HUES6 (cell line): Measurements from ENCODE around the gene TSEN54.

ENCODE experiments used
- H3K27ac ChIP-seq: 2 replicates; pipeline ENCODE4 v1.7.0; 2013; ENCODE audit warnings: low read depth, mild to moderate bottlenecking, low read length, inconsistent platforms
- H3K27me3 ChIP-seq: 2 replicates; pipeline ENCODE4 v1.6.1; 2013; ENCODE audit warnings: low read length; ENCODE audit not compliant: control insufficient read depth, insufficient read depth
- H3K36me3 ChIP-seq: 2 replicates; pipeline ENCODE4 v1.6.1; 2013; ENCODE audit warnings: low read length; ENCODE audit not compliant: control insufficient read depth, insufficient read depth
- H3K4me1 ChIP-seq: 2 replicates; pipeline ENCODE4 v1.6.1; 2013; ENCODE audit warnings: low read length; ENCODE audit not compliant: control insufficient read depth, insufficient read depth
- H3K4me3 ChIP-seq: 2 replicates; pipeline ENCODE4 v1.5.1; 2013; ENCODE audit warnings: low read depth, low read length
- H3K9ac ChIP-seq: one replicate; pipeline ENCODE4 v1.6.1; 2013; ENCODE audit warnings: mild to moderate bottlenecking, low read length
- H3K9me3 ChIP-seq: 2 replicates; pipeline ENCODE4 v1.6.1; 2013; ENCODE audit warnings: low read depth, low read length; ENCODE audit not compliant: control insufficient read depth, insufficient read depth

TSEN54 gene

GRCh38 chr17:75516255-75516618 is at the start of gene TSEN54:
Gene TSEN54, plus strand, starts transcription at chr17:75516528. Its CDS starts 33 bp downstream, at chr17:75516561.
- Histone ChIP-seq H3K27ac (peak within 1 kb of the TSS; percentile 70; the same call in 1 of the 2 replicates), H3K27me3 (no peaks in the 10 kb centered on the region), H3K4me1 (peaks cover 9% of the 10 kb centered on the region), H3K9me3 (no peaks in the 10 kb centered on the region), H3K36me3 (peaks cover 23% of the 10 kb centered on the region), H3K9ac (peak within 1 kb of the TSS; percentile 42), H3K4me3 (peak within 1 kb of the TSS; percentile 95)

DNA sequence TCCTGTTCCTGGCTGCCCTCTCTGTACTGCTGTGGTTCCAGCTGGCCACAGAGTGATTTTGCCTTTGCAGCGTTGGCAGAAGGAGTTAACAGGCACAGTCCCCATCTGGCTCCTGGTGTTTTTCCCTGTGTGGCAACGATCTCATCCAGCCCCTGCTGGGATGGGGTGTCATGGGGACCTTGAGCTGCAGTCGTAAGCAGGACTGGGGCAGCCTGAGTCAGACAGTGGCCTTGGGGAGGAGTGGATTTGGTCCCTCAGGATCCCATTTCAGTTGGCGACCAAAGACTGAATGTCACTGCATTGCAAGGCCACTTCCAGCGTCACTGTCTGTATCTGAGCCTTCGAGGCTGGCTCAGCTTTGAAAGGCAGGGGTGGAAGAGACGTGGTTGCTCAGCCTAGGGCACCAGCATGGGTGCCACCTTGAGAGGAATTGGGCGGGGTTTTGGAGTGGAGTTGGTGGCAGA is 48.0 kb upstream of the TSEN54 start:
- Histone ChIP-seq H3K9ac (no peak overlapping the region), H3K4me1 (no peaks in the 10 kb centered on the region), H3K4me3 (no peak overlapping the region), H3K27me3 (no peaks in the 10 kb centered on the region), H3K36me3 (peaks cover 14% of the 10 kb centered on the region), H3K27ac (no peak overlapping the region), H3K9me3 (no peaks in the 10 kb centered on the region)

- Histone ChIP-seq H3K27ac (no peak overlapping the region), H3K4me1 (no peaks in the 10 kb centered on the region), H3K9ac (no peak overlapping the region), H3K9me3 (no peaks in the 10 kb centered on the region), H3K4me3 (no peak overlapping the region), H3K36me3 (peaks cover 16% of the 10 kb centered on the region), H3K27me3 (no peaks in the 10 kb centered on the region)
These were observed 47.5 kb upstream of the TSEN54 start for GRCh38 chr17:75468779-75469373.

DNA sequence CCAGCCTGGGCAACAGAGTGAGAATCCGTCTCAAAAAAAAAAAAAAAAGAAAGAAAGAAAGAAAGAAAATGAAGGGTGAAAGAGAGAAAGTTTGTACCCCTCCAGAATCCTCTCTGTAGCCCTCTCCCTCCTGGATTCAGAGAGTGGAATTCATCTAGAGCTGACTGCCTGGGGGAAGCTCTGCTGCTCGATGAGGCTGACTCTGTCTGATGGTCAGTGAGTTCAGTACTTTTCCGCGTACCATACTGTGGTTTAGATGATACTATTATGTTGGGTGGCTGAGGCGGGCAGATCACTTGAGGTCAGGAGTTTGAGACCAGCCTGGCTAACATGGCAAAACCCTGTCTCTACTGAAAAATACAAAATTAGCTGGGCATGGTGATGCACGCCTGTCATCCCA is 45.1 kb upstream of the TSEN54 start:
- no peak overlapping the region for H3K9ac ChIP-seq
- no peaks in the 10 kb centered on the region for H3K27me3 ChIP-seq
- no peaks in the 10 kb centered on the region for H3K4me1 ChIP-seq
- no peak overlapping the region for H3K4me3 ChIP-seq
- peaks cover 21% of the 10 kb centered on the region for H3K36me3 ChIP-seq
- no peaks in the 10 kb centered on the region for H3K9me3 ChIP-seq
- no peak overlapping the region for H3K27ac ChIP-seq

DNA sequence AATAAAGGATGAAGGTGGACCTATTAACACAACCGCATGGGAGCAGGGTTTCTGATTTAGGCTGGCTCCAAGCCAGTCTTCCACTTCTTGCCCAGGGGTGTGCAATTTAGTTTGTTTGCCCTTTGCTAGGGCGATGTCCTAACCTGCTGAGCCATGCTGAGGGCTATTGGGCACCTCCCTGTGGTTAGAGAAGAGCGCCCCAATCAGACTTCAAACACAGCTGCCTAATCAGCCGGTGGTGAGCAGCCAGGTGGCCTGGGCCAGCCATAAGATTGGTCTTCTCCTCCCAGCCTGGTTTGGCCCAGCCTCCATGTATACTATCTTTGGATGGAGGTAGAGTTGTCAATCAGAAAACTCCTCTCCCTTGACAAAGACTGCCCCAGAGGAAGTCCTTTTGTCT is 44.2 kb upstream of the TSEN54 start:
- Histone ChIP-seq H3K9me3 (no peaks in the 10 kb centered on the region), H3K36me3 (peaks cover 21% of the 10 kb centered on the region), H3K4me1 (no peaks in the 10 kb centered on the region), H3K9ac (no peak overlapping the region), H3K4me3 (no peak overlapping the region), H3K27ac (no peak overlapping the region), H3K27me3 (no peaks in the 10 kb centered on the region)

DNA sequence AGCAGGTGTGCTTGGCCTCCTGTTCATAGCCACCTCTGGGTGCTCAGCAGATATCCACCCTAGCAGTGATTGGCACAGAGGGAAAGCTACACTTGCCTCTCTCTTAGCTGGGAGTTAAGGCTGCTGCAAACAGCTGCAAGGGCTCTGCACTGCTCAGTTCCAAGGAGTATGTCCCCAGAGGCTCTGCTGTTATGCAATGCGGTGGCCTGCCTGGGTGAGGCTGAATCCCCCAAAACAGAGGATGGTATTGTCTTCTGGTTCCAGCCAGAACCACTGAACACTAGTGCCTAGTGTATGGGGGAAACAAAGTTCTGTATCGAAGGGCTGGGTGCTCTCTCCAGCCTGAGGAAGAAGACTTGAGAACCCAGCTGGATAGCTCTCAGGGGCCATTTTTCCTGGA is 43.1 kb upstream of the TSEN54 start:
- Histone ChIP-seq H3K36me3 (peaks cover 21% of the 10 kb centered on the region), H3K4me3 (no peak overlapping the region), H3K9me3 (no peaks in the 10 kb centered on the region), H3K9ac (no peak overlapping the region), H3K27ac (no peak overlapping the region), H3K27me3 (no peaks in the 10 kb centered on the region), H3K4me1 (no peaks in the 10 kb centered on the region)

DNA sequence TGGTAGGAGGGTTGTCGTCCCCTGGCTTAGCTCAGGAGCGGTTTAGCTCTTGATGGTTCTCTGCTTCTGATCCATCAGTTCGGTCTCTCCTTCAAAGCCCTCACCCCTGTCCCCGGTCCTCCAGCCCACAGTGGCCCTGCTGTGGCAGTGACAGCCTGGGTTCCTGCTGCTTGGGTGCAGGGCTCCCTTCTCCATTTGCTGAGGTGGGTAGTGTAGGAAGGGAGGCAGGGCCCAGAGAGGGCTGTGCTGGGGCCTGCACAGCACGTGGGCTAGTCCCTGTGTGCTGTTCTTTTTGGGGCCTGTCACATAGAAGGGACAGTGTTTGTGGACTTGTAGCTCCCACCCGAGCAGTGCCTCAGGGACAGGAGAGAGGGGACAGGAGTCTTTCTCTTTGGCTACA is 41.6 kb upstream of the TSEN54 start:
- H3K4me3 ChIP-seq = no peak overlapping the region
- H3K9ac ChIP-seq = no peak overlapping the region
- peaks cover 7% of the 10 kb centered on the region for H3K4me1 ChIP-seq
- peaks cover 21% of the 10 kb centered on the region for H3K36me3 ChIP-seq
- no peaks in the 10 kb centered on the region for H3K27me3 ChIP-seq
- H3K9me3 ChIP-seq = no peaks in the 10 kb centered on the region
- H3K27ac ChIP-seq = no peak overlapping the region

DNA sequence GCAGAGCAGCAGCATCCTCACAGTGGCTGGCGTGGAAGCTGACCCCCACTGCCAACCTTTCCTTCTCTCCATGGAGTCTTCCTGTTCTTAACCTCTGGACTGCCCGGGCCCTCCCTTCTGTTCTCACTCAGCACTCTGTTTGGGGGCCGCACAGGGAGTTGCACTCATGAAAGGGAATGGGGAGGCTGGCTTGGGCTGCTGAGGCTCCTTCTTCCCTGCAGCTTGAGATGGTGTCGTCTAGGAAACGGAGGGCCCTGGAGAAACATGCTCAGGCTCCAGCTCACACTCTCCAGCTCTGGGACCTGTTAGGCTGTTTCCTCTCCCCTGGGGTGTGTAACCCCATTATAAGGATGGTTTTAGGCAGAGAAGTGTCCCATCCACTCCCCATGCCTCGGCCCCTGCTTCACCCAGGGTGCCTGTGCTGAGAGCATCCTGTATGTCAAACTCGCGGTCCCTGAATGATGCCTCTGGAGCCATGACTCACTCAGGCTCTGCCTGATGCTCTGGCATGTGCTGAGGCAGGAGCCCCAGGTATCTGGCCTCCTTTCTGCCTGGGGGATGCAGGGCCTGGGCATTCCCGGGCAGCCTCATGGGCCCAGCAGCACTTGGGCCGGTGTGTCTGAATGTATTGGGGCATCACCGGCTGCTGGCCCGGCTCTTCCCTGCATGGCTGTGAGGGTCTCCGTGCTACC is 41.0 kb upstream of the TSEN54 start:
- Histone ChIP-seq H3K36me3 (peaks cover 21% of the 10 kb centered on the region), H3K9me3 (no peaks in the 10 kb centered on the region), H3K4me3 (no peak overlapping the region), H3K27ac (no peak overlapping the region), H3K27me3 (no peaks in the 10 kb centered on the region), H3K9ac (no peak overlapping the region), H3K4me1 (peaks cover 7% of the 10 kb centered on the region)

GRCh38 chr17:75475851-75476250 is 40.5 kb upstream of the TSEN54 start:
- Histone ChIP-seq H3K36me3 (peaks cover 21% of the 10 kb centered on the region), H3K27me3 (no peaks in the 10 kb centered on the region), H3K9ac (no peak overlapping the region), H3K9me3 (no peaks in the 10 kb centered on the region), H3K4me3 (no peak overlapping the region), H3K27ac (no peak overlapping the region), H3K4me1 (peaks cover 7% of the 10 kb centered on the region)

DNA sequence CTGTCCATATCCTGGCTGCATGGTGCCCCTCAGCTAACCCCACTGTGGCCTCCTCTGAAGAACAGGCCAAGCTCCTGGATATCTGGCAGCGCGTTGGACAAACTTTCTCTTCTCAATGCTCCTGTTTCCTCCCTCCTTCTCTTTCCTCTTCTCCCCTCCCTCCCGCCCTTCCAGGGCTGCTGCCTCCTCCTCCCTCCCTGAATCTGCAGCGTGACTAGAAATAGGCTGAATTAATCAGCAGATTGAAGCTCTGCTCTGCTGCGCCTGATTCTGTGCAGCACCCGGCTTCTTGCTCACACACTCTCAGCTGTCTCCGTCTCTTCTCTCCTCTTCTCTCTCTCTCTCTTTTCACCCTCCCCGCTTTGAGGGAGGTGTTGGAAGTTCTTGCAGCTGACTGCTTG is 40.1 kb upstream of the TSEN54 start:
- peaks cover 21% of the 10 kb centered on the region for H3K36me3 ChIP-seq
- H3K4me1 ChIP-seq = peaks cover 7% of the 10 kb centered on the region
- no peak overlapping the region for H3K4me3 ChIP-seq
- no peak overlapping the region for H3K27ac ChIP-seq
- H3K27me3 ChIP-seq = no peaks in the 10 kb centered on the region
- H3K9ac ChIP-seq = no peak overlapping the region
- H3K9me3 ChIP-seq = no peaks in the 10 kb centered on the region

DNA sequence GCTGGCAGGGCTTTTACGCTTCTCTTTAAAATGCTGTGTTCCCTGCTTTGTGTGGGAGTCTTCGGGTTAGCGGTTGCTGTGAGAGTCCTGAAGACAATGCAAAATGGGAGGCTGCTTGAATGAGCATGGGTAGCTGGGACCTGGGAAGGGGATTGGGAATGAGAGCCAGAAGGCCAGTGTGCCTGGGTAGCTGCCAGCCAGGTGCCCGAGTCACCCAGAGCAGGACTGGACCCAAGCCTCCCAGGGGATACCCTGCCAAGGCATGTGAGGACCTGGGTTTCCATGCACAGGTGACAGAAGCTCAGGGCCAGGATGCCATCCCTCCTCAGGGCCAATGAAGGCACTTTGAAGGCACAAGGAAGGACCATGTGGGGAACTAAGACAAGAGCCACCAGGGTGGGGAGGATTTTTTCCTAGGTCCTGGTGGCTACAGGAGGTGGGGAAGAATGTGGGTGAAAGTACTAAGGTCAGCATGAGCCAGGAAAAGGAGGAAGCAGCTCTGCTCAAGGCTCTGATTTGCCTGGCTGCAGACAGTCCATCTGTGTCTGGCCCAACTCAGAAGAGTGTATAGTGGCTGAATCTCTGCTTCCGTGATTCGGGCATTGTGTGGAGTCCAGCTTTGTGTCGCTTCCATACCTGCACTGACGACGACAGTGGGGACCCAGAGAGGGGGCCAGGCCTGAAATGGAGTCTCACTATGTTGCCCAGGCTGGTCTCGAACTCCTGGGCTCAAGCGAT is 39.4 kb upstream of the TSEN54 start:
- Histone ChIP-seq H3K9me3 (no peaks in the 10 kb centered on the region), H3K27me3 (no peaks in the 10 kb centered on the region), H3K9ac (no peak overlapping the region), H3K27ac (no peak overlapping the region), H3K36me3 (peaks cover 20% of the 10 kb centered on the region), H3K4me1 (peaks cover 9% of the 10 kb centered on the region), H3K4me3 (no peak overlapping the region)
